Neural cell (in vitro differentiated cells): ENCODE results near the gene VPS39. TPM values are rescaled to one million over a fixed set of nuclear protein-coding genes. Genes with fewer than 3 reads are reported as not detected.

ENCODE experiments used
- H2AFZ ChIP-seq: fragments of 200-600, 300-800 bp; sonication (generic), shearing (Covaris generic); 2 replicates; pipeline ENCODE4 v1.6.0; 2014; ENCODE audit warnings: low read depth, mild to moderate bottlenecking, antibody characterized with exemption, low read length, moderate library complexity
- H3F3A ChIP-seq: fragments of 200-600 bp; shearing (Covaris generic); 2 replicates; pipeline ENCODE4 v1.6.1; 2016; ENCODE audit warnings: mild to moderate bottlenecking, moderate library complexity, mixed read lengths, antibody characterized with exemption, low read length; ENCODE audit not compliant: insufficient read depth, poor library complexity, severe bottlenecking
- H3K27ac ChIP-seq: fragments of 200-600, 300-800 bp; sonication (generic), shearing (Covaris generic); 2 replicates; pipeline ENCODE4 v1.5.1; 2014; ENCODE audit warnings: mild to moderate bottlenecking, low read length, moderate library complexity
- H3K27me3 ChIP-seq: fragments of 300-800, 200-600 bp; sonication (generic), shearing (Covaris generic); 2 replicates; pipeline ENCODE4 v1.6.0; 2014; ENCODE audit warnings: mild to moderate bottlenecking, low read depth, low read length, moderate library complexity; ENCODE audit not compliant: insufficient read depth
- H3K36me3 ChIP-seq: fragments of 300-800, 200-600 bp; sonication (generic), shearing (Covaris generic); 2 replicates; pipeline ENCODE4 v1.5.1; 2014; ENCODE audit warnings: mild to moderate bottlenecking, antibody characterized with exemption, low read length, moderate library complexity; ENCODE audit not compliant: insufficient read depth
- H3K4me2 ChIP-seq: fragments of 300-800, 200-600 bp; sonication (generic), shearing (Covaris generic); 2 replicates; pipeline ENCODE4 v1.6.0; 2014; ENCODE audit warnings: mild to moderate bottlenecking, low read length
- H3K4me3 ChIP-seq: fragments of 300-800, 200-600 bp; sonication (generic), shearing (Covaris generic); 2 replicates; pipeline ENCODE4 v1.5.1; 2014; ENCODE audit warnings: mild to moderate bottlenecking, low read length, moderate library complexity
- H3K79me2 ChIP-seq: fragments of 200-600 bp; shearing (Covaris generic); replicated peaks from 2 replicates; pipeline ENCODE4 v1.6.0; 2014; ENCODE audit warnings: mild to moderate bottlenecking, low read length, moderate library complexity; ENCODE audit not compliant: insufficient read depth
- H3K9ac ChIP-seq: fragments of 300-800, 200-600 bp; sonication (generic), shearing (Covaris generic); 2 replicates; pipeline ENCODE4 v1.6.1; 2016; ENCODE audit warnings: mild to moderate bottlenecking, low read length, mixed read lengths
- H3K9me2 ChIP-seq: fragments of 200-600 bp; shearing (Covaris generic); 2 replicates; pipeline ENCODE4 v1.6.1; 2016; ENCODE audit warnings: mild to moderate bottlenecking, low read length, mixed read lengths; ENCODE audit not compliant: insufficient read depth
- H3K9me3 ChIP-seq: fragments of 200-600, 300-800 bp; sonication (generic), shearing (Covaris generic); 2 replicates; pipeline ENCODE4 v1.6.1; 2016; ENCODE audit warnings: mild to moderate bottlenecking, mixed run types, low read length, moderate library complexity, mixed read lengths
- H4K20me1 ChIP-seq: fragments of 200-600 bp; shearing (Covaris generic); 2 replicates; pipeline ENCODE4 v1.6.1; 2016; ENCODE audit warnings: mild to moderate bottlenecking, mixed run types; ENCODE audit not compliant: insufficient read depth
- EP300 ChIP-seq: fragments of 450-650 bp; conservative IDR thresholded peaks from 2 replicates; pipeline ENCODE4 v1.6.1; 2014; ENCODE audit warnings: antibody characterized with exemption, mild to moderate bottlenecking, moderate library complexity; ENCODE audit not compliant: poor library complexity, severe bottlenecking
- EZH2 ChIP-seq: fragments of 200-600, 300-800 bp; shearing (Covaris generic), sonication (generic); IDR thresholded peaks from 2 replicates; pipeline ENCODE4 v1.6.1; 2014; ENCODE audit warnings: antibody characterized with exemption, low read length, borderline replicate concordance, mild to moderate bottlenecking; ENCODE audit not compliant: insufficient read depth, poor library complexity, severe bottlenecking
- MXI1 ChIP-seq: fragments of 450-650 bp; conservative IDR thresholded peaks from 2 replicates; pipeline ENCODE4 v1.6.1; 2014; ENCODE audit warnings: antibody characterized with exemption, mild to moderate bottlenecking; ENCODE audit not compliant: poor library complexity, severe bottlenecking
- POLR2AphosphoS5 ChIP-seq: IDR thresholded peaks from 2 replicates; pipeline ENCODE4 v1.6.1; 2012
- RAD21 ChIP-seq: fragments of 450-650 bp; conservative IDR thresholded peaks from 2 replicates; pipeline ENCODE4 v1.6.1; 2014; ENCODE audit warnings: antibody characterized with exemption, mild to moderate bottlenecking, moderate library complexity
- SMC3 ChIP-seq: fragments of 450-650 bp; conservative IDR thresholded peaks from 2 replicates; pipeline ENCODE4 v1.6.1; 2014; ENCODE audit warnings: antibody characterized with exemption, mild to moderate bottlenecking, moderate library complexity; ENCODE audit not compliant: poor library complexity
- TAF1 ChIP-seq: IDR thresholded peaks from 2 replicates; pipeline ENCODE4 v1.6.1; 2012; ENCODE audit warnings: low read depth
- polyA plus RNA-seq: library from polyadenylated mRNA; depleted of rRNA; stranded (reverse); fragments of >200 nt; gene quantifications from 2 replicates; pipeline ENCODE4 v1.2.3, GENCODE V29; 2014
- TF ChIP-seq, protein P1 (sequence below): fragments of 450-650 bp; IDR thresholded peaks from 2 replicates; pipeline ENCODE4 v1.5.1; 2014; ENCODE audit warnings: antibody characterized with exemption, mild to moderate bottlenecking, moderate library complexity; ENCODE audit not compliant: poor library complexity, severe bottlenecking
- TF ChIP-seq, protein P2 (sequence below): IDR thresholded peaks from 2 replicates; pipeline ENCODE4 v1.6.1; 2012; ENCODE audit warnings: borderline replicate concordance

Gene VPS39
- polyA plus RNA-seq, 1 donor from 2014 or later, result 59.9 TPM

DNA sequence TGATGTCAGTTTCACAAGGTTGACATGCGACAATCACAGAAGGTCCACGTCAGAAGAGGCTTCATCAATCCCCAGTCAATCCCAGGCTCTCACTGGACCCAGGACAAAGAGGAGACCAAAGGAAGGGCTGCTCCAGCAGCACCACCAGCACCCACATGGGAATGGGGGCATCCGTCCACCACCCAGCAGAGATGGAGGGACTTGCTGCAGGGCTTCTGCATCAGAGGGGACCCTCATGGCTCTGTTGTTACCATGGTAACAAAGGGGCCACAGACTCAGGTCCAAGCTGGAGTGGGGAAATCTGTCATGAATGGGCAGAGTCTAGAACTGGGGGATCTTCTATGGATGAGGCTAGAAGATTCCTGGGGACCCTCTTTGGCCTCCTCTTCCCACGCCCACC, 64.7 kb downstream of the VPS39 start:
- no peak overlapping the region for H3K4me2 ChIP-seq
- TF ChIP-seq RAD21 (no peak), EZH2 (no peak), SMC3 (no peak), MXI1 (no peak), POLR2AphosphoS5 (no peak), TAF1 (no peak), EP300 (no peak)
- TF ChIP-seq, protein P1, sequence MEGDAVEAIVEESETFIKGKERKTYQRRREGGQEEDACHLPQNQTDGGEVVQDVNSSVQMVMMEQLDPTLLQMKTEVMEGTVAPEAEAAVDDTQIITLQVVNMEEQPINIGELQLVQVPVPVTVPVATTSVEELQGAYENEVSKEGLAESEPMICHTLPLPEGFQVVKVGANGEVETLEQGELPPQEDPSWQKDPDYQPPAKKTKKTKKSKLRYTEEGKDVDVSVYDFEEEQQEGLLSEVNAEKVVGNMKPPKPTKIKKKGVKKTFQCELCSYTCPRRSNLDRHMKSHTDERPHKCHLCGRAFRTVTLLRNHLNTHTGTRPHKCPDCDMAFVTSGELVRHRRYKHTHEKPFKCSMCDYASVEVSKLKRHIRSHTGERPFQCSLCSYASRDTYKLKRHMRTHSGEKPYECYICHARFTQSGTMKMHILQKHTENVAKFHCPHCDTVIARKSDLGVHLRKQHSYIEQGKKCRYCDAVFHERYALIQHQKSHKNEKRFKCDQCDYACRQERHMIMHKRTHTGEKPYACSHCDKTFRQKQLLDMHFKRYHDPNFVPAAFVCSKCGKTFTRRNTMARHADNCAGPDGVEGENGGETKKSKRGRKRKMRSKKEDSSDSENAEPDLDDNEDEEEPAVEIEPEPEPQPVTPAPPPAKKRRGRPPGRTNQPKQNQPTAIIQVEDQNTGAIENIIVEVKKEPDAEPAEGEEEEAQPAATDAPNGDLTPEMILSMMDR, result no peak
- TF ChIP-seq, protein P2, sequence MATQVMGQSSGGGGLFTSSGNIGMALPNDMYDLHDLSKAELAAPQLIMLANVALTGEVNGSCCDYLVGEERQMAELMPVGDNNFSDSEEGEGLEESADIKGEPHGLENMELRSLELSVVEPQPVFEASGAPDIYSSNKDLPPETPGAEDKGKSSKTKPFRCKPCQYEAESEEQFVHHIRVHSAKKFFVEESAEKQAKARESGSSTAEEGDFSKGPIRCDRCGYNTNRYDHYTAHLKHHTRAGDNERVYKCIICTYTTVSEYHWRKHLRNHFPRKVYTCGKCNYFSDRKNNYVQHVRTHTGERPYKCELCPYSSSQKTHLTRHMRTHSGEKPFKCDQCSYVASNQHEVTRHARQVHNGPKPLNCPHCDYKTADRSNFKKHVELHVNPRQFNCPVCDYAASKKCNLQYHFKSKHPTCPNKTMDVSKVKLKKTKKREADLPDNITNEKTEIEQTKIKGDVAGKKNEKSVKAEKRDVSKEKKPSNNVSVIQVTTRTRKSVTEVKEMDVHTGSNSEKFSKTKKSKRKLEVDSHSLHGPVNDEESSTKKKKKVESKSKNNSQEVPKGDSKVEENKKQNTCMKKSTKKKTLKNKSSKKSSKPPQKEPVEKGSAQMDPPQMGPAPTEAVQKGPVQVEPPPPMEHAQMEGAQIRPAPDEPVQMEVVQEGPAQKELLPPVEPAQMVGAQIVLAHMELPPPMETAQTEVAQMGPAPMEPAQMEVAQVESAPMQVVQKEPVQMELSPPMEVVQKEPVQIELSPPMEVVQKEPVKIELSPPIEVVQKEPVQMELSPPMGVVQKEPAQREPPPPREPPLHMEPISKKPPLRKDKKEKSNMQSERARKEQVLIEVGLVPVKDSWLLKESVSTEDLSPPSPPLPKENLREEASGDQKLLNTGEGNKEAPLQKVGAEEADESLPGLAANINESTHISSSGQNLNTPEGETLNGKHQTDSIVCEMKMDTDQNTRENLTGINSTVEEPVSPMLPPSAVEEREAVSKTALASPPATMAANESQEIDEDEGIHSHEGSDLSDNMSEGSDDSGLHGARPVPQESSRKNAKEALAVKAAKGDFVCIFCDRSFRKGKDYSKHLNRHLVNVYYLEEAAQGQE, result no peak
- H3K27ac ChIP-seq, result no peak overlapping the region
- no peak overlapping the region for H2AFZ ChIP-seq
- no peak overlapping the region for H3K4me3 ChIP-seq
- no peaks in the 10 kb centered on the region for H3K36me3 ChIP-seq
- H3K9me3 ChIP-seq, result no peaks in the 10 kb centered on the region
- H3K9me2 ChIP-seq, result no peaks in the 10 kb centered on the region
- no peaks in the 10 kb centered on the region for H3F3A ChIP-seq
- no peaks in the 10 kb centered on the region for H4K20me1 ChIP-seq
- no peaks in the 10 kb centered on the region for H3K27me3 ChIP-seq
- no peak overlapping the region for H3K9ac ChIP-seq
- no peaks in the 10 kb centered on the region for H3K79me2 ChIP-seq

DNA sequence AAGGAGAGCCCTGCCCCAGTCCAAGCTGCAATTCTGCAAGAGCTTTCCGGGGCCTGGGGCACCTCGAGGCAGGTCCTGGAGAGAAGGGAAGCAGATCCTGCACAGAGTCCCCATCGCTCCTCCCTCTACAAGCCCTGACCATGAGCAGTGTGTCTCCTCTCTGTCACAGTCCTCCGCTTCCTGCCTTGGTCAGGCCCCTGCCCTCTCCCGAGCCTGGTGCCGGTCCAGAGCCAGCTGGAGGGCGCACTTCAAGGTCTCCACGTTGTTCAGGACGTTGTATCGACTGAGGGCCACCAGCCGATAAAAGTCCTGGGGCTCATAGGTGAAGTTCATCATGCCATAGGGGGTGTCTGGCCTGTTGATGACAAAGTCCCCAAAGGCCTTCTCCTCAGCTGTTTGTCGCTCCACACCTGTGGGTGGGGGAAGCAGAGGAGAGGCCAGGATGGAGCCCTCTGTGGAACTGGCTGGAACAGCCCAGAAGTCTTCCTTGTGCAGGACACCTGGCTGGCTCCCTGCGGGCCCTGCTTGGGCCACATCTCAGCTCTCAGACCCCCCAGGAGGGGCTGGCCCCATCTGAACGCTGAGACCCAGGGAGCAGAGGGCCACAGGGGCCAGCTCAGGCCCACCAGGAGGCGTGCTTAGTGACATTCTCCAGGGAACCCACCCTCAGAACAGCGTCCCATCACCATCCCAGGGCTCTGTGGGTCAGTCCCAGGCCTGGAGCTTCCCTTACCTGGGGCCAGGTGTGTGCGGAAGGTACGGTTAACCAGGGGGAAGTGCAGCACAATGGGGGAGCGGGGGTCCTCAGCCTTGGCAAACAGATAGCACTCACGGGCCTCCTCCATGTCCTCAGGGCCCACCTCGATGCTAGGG, 66.1 kb downstream of the VPS39 start:
- no peak overlapping the region for H3K4me3 ChIP-seq

More for the DNA sequence above, 66.1 kb downstream of the VPS39 start:
- Histone ChIP-seq H3K36me3 (no peaks in the 10 kb centered on the region), H3K4me2 (no peak overlapping the region), H3K9me2 (no peaks in the 10 kb centered on the region), H3K79me2 (no peaks in the 10 kb centered on the region), H3K9me3 (no peaks in the 10 kb centered on the region), H4K20me1 (no peaks in the 10 kb centered on the region), H3K27me3 (no peaks in the 10 kb centered on the region), H2AFZ (no peak overlapping the region), H3K27ac (no peak overlapping the region), H3F3A (no peaks in the 10 kb centered on the region), H3K9ac (no peak overlapping the region)
- no peak for TF ChIP-seq EP300
- TF ChIP-seq POLR2AphosphoS5, result no peak
- TF ChIP-seq TAF1, result no peak
